Hypothalamus (tissue), 51 donors: ENCODE measurements around the gene SCNN1B.
"Not testable (repeated sequence)": the region's sequence is repeated elsewhere in the genome, so short reads cannot be mapped to it uniquely, and the experiment has no call there.

ENCODE experiments used
- DNase-seq, 51 donors: peaks; one replicate each; lab custom pipeline; 2025; lab: John Stamatoyannopoulos, UW

Gene SCNN1B, protein sequence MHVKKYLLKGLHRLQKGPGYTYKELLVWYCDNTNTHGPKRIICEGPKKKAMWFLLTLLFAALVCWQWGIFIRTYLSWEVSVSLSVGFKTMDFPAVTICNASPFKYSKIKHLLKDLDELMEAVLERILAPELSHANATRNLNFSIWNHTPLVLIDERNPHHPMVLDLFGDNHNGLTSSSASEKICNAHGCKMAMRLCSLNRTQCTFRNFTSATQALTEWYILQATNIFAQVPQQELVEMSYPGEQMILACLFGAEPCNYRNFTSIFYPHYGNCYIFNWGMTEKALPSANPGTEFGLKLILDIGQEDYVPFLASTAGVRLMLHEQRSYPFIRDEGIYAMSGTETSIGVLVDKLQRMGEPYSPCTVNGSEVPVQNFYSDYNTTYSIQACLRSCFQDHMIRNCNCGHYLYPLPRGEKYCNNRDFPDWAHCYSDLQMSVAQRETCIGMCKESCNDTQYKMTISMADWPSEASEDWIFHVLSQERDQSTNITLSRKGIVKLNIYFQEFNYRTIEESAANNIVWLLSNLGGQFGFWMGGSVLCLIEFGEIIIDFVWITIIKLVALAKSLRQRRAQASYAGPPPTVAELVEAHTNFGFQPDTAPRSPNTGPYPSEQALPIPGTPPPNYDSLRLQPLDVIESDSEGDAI

DNA sequence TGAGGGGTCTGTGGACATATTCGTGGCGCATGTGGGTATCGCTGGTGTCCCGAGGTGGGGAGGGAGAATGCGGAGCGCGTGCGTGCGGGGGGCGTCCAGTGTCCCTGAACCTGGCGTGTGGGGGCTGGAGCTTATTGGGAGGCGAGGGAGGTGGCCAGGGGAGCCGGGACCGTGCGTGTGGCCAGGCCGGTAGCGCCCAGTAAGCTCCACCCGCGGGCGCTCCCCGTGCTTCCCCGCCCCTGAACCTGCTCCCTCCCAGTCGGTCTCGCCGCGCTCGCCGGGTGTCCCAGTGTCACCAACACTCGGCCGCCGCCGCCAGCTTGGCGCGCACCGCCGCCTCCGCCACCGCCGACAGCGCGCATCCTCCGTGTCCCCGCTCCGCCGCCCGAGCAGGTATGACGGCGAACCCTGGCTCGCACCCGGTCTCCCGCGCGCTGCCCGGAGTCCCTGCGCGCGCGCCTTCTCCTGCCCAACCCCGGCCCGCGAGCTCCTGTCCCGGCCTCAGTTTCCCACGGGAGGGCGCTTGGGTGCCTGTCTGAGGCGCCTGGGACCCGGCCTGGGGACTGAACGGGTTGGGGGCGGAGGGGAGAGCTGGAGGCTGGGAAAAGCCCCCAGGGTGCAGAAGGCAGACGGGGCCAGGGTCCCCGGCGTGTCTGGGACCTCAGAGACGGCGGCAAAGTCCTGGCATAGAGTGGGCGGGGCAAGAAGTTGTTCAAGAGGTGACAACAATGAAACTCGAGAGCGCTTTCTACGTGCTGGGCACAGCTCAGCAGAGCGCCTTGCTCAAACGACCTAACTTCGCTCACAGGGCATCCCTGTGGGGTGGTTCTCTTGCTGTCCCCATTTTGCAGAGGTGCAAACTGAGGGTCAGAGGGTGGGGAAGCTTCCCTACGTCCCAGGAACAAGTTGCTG, at the start of gene SCNN1B:
TSS of gene SCNN1B (plus strand) at position 258 of the 912 bp plus-strand sequence. CDS start 46,298 bp downstream, outside the sequence.
- peak in 3 of 51 donors; percentile 1 to 6 (median 1) for DNase-seq

DNA sequence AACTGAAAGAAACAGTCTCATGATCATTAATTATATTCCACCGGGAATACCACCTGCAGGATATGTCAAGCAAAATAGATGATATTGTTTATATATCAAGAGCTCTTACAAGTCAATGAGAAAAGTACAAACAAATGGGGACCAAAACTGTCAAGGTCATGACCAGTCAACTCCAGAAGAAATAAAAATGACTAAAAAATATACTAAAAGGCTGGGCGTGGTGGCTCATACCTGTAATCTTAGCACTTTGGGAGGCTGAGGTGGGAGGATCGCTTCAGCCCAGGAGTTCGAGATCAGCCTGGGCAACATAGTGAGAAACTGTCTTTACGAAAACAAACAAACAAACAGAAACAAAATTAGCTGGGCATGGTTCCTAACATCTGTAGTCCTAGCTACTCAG, 49.8 kb upstream of the SCNN1B start:
- no peak for DNase-seq

DNA sequence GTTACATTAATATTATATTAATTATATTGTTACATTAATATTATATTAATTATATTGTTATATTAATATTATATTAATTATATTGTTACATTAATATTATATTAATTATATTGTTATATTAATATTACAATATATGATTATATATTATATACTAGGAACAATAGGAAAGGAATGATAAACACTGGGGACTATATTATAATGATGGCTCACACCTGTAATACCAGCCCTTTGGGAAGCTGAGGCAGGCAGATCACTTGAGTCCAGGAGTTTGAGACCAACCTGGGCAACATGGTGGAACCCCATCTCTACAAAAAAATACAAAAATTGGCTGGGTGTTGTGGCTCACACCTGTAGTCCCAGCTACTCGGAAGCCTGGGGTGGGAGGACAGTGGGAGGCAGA, 48.5 kb upstream of the SCNN1B start:
- DNase-seq, result not testable (repeated sequence)

DNA sequence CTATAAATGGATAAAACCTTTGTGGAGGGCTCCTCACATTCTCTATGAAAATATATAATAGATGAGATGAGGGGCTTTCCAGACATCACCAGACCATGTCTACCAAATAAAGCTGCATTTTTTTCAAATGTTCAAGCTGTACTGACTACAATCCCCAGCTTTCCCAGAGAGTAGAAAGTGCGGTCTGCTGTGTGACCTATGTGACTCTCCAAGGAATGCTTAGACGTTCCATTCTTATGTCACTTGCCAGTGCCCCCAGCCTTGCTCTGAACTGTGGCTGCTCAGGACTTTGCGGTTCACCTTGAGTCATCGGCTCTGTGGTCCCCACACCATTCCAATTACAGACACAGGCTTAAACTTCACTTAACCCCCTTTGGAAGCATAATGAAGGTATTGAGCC, 47.8 kb upstream of the SCNN1B start:
- DNase-seq, result no peak

DNA sequence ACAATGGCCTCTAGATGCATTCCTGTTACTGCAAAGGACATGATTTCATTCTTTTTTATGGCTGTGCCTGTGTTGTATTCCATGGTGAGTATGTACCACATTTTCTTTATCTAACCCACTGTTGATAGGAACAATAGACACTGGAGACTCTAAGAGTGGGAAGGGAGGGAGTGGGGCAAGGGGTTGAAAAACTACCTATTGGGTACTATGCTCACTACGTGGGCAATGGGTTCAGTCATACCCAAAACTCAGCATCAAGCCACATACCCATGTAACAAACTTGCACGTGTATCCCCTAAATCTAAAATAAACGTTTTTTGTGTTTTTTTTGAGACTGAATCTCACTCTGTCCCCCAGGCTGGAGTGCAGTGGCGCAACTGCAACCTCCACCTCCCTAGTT, 47.1 kb upstream of the SCNN1B start:
- no peak for DNase-seq

DNA sequence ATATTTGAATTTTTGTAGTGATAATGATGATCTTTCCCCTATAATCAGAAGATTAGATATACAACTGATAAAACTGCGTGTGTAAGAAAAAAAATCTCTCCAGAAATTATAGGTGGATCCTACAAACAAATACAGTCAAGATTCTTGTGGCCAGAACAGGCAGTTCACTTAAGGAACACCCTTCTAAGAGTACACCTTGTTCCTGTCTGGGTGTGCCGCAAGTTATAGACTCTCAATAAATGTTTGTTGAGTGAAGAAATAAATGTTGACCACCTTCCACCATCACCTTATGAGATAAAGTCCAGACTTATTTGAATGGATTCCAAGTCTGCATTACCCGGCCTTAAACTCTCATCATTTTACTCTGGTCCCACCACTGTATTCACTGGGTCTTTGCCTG, 45.7 kb upstream of the SCNN1B start:
- DNase-seq, result no peak

DNA sequence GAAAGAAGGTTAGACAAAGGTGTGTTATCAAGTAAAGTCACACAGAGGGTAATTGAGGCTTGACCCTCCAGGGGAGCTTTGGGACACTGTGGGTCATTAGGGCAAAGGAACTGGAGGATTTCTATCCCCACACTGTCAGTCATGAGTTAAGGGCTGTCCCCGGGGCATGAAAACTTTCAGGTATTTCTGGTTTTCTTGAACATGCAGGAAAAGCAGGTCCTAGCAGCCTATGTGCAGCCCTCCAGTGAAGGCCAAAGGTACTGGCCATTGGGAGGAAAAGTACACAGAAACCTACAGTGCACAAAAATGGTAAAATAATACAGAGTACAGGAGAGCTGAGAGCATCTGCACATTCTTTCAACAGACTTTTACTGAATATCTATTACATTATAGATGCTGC, 44.4 kb upstream of the SCNN1B start:
- no peak for DNase-seq

DNA sequence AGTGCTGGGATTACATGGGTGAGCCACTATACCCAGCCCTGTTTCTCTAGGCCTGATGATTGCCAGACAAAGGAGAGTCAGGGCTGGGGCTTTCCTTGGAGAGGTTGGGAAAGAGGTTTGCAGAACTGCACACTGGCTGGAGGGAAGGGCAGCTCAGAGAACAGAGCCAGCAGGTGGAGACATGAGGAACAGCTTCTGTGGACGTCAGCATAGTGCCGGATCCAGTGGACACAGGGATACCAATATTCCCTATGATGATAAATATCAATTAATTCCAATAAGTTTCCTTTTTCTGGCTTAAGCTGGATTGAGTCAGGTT, 43.2 kb upstream of the SCNN1B start:
- DNase-seq, result no peak

DNA sequence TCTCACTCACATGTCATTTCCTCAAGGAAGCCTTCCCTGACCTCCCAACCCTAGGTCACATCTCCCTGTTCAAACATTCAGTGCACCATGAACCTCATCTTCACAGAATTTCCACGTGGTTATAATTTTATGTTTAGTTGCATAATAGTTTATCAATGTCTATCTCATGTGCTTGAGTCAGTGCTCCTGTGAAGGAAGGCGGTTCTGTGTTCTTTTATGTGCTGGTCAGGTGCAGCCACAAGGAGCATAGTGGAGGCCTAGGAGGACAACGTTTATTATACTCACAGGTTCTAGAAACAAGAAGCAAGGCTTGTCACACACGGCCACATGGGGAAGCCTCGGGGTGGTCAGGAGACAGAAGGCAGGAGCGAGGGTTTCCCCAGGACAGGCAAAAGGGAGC, 34.5 kb upstream of the SCNN1B start:
- no peak for DNase-seq

DNA sequence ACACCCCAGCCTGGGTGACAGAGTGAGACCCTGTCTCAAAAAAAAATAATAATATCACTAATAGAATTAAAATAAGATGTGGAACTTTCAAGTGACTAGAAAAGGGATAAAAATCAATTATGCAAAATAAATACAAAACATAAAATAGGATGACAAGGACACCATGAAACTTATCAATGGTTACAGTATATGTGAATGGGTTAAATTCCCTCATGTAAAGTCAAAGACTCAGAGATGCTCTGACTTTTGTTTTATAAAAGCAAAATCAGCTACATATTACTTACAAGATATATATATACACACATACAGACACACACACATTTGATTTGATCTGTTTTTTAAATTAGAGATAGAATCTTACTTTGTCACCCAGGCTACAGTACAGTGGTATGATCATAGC, 33.5 kb upstream of the SCNN1B start:
- no peak for DNase-seq

DNA sequence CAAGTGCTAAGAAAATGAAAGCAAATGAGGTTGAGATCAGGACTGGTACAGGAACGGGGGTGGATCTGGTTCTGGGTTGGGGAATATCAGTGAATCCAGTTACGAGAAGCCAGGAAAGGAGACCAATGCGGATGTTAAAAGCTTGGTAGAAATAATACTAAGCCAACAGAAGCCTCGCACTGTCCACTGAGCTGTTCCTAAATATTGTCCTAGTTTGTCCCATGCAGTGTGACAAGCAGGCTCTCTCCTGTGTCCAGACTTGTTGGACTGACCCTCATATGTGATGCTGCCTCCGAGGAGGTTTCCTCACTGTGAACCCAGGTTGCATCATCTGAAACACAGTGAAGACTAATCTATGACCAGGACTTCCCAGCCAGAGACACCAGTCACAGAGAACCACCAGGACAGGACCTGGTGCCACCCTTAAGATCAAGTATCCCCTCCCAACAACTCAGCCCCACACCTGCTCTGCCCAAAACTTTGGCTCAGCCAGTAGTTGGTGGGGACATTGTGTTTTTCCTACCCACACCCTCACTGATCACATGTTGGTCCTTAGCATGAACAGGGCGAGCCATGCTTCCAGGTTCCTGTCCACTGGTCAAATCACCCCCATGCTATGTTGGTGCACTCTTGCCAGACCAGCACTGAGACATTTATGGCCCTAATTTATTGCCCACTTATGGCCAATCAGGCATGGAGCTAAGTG, 32.7 kb upstream of the SCNN1B start:
- no peak for DNase-seq

DNA sequence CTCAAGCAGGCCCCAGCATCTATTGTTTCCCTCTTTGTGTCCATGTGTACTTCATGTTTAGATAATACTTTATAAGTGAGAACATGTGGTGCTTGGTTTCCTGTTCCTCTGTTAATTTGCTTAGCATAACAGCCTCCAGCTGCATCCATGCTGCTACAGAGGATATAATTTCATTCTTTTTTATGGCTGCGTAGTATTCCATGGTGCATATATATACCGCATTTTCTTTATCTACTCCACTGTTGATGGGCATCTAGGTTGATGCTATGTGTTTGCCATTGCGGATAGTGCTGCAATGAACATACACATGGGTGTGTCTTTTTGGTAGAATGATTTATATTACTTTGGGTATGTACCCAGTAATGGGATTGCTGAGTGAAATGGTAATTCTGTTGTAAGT, 31.4 kb upstream of the SCNN1B start:
- no peak for DNase-seq

DNA sequence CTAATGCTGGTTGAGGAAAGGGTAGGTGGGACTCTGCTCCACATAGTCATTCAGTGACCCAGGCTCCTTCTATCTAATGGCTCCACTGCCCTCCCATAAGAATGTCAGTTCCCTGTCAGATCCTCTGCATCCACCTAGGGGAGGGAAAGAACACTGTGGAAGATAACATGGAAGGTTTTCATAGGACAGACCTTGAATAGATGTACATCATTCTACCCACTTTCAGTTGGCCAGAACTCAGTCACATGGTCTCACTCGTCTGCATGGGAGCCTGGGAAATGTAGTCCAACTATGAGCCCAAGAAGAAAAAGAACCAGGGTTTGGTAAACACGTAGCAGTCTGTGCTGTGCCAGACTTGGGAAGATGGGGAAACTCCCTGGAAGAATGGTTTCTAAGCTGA, 27.1 kb upstream of the SCNN1B start:
- no peak for DNase-seq

DNA sequence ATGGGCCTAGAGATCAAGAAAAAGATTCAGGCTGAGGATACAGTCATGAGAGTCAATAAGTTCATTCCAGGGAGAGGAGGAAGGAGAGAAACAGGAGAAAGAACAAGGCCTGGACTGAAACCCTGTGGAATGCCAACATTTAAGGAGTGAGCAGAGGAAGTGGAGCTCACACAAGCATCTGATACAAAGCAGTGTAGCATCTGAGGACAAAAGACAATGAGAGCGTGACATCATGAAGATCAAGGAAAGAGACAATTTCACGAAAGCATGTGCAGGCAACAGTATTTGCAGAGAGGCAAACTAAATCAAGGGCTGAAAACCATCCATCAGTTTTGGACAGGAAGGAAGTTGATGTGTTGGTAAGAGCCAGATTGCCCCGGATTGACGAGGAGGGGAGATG, 25.3 kb upstream of the SCNN1B start:
- no peak for DNase-seq

DNA sequence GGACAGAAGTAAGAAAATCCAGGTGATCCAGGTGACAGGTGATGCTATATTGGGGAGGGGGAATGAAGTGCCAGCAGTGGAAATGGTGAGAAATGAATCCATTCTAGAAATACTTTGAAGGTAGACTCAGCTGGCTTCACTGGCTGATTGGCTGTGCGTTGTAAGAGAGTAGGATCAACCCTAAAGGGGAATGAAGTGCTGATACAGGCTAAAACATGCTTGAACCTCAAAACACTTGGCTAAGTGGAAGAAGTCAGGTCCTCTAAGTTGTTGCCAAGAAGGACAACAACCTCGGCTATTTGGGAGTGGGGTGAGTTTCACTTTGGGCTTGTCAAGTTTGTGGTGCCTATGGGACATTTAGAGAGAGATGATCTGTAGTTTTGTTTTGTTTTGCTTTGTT, 24.1 kb upstream of the SCNN1B start:
- DNase-seq, result no peak

DNA sequence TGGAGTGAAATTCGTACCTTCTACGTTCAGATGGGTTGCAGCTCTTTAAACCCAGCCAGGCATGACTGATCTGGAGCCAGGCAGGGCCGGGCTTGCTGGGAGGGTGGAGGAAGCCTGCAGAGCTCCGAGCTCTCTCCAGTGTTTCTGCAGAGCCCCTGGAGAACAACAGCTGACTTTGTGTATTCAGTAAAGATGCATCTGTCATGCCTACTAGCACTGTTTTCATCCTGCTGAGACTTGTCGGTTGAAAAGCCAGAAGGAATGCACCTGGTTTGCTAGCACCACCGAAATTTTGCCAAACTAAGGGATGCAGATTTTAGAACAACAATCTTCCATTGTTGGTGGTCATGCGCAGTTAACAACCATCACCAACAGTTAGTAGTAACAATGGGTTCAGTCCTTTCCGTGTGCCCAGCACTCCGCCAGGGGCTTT, 22.4 kb upstream of the SCNN1B start:
- peak in 41 of 51 donors; percentile 0 to 63 (median 22) for DNase-seq

DNA sequence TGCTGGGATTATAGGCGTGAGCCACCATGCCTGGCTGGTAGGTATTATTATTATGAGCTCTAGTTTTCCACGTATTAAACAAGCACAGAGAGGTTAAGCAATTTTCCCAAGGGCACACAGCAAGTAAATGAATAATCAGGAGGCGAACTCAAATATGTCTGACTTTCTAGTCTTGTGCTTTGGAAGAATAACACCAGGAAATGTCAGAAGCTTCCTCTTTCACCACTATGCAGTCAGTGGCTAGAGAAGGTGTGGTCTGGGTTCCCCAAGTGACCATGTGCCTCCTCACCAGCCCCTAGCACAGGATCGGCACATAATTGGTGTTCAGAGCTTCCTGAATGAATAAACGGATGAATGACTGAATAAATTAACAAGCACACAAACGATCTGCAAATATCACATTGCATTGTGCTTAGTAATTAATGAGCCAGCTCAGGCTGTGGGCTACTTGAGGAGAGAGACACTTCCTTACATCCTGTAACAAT, 21.6 kb upstream of the SCNN1B start:
- DNase-seq, result no peak

DNA sequence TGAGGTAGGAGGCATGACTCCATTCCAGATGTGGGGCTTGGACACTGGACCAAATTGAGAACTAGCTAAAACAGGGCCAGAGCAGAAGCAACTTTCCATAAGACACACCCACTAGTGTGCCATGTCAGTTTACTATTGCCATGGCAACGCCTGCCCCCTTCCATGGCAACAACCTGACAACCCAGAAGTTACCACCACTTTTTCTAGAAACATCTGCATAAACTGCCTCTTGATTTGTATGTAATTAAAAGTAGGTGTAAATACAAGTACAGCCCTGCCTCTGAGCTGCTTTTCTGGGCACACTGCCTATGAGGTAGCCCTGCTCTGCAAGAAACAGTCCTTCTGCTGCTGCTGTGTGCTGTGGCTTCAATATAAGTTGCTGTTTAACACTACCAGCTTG, 19.5 kb upstream of the SCNN1B start:
- DNase-seq, result no peak

DNA sequence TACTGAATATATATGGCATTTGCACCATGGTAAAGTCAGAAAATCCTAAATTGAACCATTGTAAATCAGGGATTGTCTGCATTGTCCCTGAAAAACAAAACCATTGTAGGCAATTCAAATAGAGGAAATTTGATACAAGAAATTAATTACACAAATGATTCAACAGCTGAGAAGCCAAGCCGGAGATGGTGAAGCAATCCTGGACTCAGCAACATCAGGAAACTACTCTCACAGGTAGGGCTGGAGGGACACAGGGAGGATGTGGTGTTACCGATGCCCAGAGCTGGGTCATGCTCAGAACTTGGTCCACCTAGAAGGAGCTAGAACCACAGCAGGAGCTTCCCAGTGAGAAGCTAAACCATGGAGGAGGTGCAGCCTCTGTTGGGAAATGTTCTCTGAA, 18.5 kb upstream of the SCNN1B start:
- no peak for DNase-seq

DNA sequence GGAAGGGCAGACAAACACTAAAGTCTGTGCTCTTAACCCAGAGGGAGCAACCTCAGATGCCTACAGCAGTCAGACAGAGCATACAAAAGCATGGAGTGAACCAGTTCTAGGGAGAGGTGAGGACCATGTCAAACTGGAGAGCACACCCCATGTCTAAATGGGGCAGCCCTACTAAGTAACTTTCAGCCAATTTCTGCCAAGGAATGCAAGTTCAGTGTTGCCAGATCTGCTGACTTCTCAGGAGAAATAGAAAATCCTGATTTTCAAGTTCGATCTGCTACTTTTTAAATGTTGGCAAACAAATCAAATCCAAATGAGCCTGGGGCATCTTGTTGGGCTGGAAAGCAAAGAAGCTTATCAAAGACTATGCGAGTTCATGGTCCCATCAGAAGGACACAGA, 17.5 kb upstream of the SCNN1B start:
- no peak for DNase-seq

DNA sequence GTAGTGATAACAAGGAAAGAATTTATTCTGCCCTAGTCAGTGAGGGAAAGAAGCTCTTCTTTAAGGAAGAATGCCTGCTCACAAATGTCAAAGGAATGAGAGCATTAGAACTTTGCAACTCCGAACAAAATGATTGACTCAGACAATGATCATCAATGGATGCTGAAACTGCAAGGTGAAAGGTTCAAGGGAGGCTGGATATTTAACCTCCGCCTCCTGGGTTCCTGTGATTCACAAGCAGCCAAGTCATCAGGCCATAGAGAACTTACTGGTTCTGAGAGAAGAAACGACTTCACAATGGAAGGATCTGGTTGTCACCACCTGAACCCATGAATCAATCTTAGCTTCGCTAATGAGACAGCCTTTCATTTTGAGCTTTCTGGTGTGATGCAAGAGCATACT, 16.0 kb upstream of the SCNN1B start:
- no peak for DNase-seq
